ENCODE data around the gene INPP5E.
"Not testable (repeated sequence)": the region's sequence is repeated elsewhere in the genome, so short reads cannot be mapped to it uniquely, and the experiment has no call there.

INPP5E gene

DNA sequence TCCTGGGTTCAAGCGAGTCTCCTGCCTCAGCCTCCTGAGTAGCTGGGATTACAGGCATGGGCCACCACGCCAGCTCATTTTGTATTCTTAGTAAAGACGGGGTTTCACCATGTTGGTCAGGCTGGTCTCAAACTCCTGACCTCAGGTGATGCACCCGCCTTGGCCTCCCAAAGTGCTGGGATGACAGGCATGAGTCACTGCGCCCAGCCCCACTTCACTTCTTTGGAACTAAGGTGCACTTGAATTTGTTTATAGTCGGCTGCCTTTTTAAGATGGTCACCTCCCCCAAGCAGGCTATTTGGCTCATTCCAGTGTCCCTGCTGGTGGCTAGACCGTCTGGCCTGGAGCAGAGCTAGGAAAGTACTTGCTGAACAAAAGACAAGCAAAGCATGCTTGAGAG, 14.3 kb downstream of the INPP5E start:
- DNase-seq, result not testable (repeated sequence)

DNA sequence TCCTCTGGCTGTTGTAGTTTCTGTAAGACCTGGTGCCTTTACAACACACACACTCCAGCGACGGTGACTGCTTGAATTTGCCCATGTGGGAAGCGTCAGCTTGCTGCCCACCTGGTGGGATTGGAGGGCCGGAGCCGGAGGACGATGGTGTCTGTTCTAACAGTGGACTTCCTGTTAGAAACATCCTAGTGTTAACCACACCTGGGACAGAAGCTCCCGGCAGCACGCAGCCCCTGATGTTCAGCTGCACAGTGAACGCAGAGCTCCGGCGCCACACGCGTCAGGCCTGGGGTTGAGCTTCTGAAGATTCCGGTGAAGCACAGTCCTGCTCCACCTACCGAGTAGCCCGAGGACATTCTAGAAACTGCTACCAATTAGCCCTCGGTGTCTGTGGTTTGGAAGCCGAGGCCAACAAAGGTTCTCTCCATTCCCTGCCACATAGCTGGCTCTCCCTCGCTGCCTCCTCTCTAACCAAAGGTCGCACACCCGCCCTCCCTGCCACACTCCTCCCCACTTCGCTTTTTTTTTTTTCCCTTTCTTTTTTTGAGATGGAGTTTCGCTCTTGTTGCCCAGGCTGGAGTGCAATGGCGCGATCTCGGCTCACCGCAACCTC, 14.8 kb downstream of the INPP5E start:
- no peak for DNase-seq

DNA sequence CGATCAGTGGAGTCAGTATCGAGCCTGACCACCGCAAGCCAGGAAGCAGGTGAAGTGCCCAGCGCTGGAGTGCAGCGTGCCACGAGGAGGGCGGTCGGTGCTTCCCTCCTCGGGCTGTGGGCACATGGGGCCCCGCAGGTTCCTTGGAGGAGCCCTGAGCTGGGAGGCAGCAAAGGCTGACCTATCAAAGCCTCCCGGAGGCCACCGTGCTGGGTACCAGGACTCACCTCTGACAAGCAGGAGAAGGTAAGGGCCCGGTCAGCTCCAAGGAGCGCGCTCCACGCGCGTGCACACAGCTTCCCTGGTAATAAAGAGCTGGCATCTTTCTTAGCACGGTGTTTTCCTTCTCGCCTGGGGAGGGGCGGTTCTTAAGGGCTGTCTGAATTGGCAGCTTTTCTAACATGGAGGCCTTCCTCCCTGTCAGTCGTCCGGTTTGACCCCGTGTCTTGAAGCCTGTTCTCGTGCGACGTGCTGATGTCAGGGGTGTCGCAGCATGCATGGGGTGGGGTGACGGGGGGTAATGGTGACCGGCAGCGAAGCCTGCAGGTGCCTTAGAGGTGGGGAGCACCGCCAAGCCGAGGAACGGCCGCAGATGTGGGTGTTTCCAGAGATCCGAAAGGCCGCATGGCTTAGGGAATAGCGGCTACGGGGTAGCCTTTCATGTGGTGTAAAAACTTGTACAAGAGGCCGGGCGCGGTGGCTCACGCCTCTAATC, 16.1 kb downstream of the INPP5E start:
- no peak for DNase-seq

DNA sequence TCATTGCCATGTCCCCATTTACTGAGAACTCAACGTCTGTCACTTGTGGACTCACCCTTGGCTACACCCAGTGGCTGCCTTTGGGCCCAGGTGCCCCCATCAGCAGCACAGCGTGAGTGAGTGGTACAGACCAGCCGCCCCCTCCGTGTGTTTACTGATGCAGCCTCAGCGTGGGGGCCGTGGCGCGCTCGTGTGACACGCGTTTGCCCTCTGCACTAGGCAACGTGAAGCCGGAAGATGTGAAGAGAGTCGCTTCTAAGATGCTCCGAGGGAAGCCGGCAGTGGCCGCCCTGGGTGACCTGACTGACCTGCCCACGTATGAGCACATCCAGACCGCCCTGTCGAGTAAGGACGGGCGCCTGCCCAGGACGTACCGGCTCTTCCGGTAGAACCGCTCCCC, 16.8 kb downstream of the INPP5E start:
- no peak for DNase-seq

- no peak for DNase-seq
Observed at GRCh38 chr9:136421791-136422190, 17.9 kb downstream of the INPP5E start.

DNA sequence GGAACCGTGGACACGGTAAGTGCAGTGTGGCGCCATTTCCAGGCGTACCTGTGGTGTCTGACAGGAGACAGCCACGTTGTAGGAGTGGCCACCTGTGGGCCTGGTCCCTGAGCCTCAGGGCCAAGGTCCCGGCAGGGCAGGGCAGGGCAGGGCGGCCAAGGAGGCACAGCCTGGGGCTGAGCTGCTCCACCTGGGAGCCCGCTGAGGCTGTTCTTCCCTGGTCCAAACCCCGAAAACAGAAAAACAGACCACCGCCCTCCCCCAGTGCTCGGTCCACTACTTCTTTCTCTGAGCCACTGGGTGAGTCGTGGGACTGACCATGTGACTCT, 20.6 kb downstream of the INPP5E start:
- no peak for DNase-seq

GRCh38 chr9:136418182-136419091, 21.2 kb downstream of the INPP5E start:
- DNase-seq, result no peak

DNA sequence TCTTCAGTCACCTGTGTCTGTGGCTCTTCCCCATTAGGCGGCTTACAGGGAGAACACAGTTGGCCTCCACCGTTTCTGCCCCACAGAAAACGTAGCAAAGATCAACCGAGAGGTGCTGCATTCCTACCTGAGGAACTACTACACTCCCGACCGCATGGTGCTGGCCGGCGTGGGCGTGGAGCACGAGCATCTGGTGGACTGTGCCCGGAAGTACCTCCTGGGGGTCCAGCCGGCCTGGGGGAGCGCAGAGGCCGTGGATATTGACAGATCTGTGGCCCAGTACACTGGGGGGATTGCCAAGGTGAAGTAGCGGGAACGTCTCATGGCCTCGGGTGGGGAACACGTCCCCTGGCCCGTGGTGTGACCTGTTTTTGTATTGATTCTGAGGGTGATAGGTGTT, 22.7 kb downstream of the INPP5E start:
- DNase-seq, result no peak

DNA sequence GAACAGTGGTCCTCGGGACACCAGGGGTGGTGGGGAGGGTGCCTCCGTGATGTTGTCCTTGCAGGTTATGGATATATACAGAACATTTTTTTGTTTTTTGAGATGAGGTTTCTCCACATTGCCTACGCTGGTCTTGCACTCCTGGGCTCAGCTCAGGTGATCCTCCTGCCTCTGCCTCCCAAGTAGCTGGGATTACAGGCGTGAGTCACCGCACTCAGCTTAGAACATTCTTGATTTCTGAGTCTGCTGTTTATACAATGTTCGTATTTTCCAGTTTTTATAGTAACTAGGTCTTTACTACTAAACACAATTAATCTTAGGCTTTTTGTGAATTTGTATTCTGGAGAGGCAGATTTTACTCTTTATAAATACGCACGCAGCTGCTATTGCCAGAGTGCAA, 23.2 kb downstream of the INPP5E start:
- no peak for DNase-seq

- no peak for DNase-seq
Observed at GRCh38 chr9:136412962-136413361, 26.7 kb downstream of the INPP5E start.

DNA sequence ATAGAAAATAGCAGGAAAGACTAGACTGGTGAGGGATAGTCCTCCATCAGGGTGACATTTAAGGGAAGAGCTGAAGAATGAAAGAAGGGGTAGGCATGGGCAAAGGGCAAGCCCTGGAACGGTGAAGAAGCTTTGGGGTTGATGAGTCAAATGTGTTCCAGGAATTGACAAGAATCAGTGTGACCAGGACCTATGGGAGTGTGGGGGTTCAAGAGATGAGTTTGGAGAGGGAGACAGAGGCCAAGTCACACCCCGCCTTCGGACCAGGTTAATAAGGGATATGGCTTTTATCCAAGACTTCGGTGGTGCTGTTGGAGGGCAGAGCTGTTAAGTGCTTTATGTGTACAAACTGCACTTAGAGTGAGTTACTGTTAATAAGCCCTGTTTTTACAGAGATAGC, 28.3 kb downstream of the INPP5E start:
- no peak for DNase-seq

DNA sequence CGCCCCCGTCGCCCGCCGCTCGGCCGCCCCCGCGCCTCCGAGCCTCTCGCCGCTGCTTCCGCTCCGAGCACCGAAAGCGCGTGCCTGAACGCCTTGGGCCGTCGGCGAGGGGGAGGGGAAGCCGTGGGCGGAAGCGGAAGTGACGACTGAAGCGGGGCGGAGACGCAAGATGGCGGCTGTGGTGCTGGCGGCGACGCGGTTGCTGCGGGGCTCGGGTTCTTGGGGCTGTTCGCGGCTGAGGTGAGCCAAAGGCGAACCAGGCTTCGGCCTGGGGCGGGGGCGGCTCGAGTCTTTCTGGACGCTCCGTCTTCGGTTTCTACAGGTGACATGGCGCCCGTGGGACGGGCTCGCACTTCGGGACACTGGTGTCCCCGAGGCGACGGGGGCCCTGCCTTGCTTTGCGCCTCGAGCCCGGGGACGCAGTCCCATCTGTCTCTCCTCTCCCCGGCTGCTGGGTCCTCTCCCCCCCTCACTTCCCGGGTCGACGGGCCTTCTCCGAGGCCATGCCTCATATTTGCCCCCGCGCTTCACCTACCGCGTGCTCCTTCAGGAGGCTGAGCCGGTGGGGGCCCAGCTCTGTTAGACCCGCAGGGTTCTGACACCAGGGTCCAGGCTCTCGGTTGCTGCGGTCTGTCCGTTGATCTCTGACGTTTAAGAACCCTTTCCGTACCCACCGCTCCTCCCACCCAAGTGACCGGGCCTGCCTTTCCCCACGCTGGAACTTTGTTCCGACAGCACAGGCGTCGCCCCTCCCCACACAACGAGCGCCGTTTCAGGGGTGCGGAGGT, 29.0 kb downstream of the INPP5E start, which contains the start of the genes ENTR1 and PMPCA:
ENTR1 (minus strand) TSS at position 115 of the 788 bp plus-strand sequence. CDS start 217 bp downstream, outside the sequence.
PMPCA (plus strand) TSS at position 159 of the 788 bp plus-strand sequence; CDS start at position 170, 11 bp downstream.
- DNase-seq, result peak; percentile 91

GRCh38 chr9:136409557-136410455, 29.8 kb downstream of the INPP5E start:
- DNase-seq, result peak; percentile 59

GRCh38 chr9:136407911-136408310, 31.7 kb downstream of the INPP5E start:
- no peak for DNase-seq

DNA sequence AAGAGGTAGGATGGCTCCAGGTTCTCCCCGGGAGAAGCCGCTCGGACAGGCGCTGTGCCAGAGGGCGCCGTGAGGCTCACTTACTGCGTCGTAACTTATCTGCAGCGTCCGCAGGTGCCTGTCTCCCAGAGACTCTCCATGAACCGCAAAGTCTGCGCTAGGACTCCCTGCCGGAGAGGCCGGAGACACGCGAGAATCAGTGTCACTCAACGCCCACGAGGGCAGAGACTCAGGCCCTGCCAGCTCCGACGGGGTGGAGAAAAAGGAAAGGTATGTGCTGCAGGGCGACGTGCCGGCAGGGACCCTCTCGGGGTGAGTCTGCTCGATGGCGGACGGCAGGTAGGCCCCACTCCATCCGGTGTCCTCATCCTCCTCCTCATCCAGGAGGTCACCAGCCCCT, 32.6 kb downstream of the INPP5E start:
- DNase-seq, result not testable (repeated sequence)

GRCh38 chr9:136405904-136406303, 33.7 kb downstream of the INPP5E start:
- DNase-seq, result not testable (repeated sequence)

GRCh38 chr9:136405481-136405880, 34.2 kb downstream of the INPP5E start:
- no peak for DNase-seq

- no peak for DNase-seq
Observed at GRCh38 chr9:136404801-136405136, 34.9 kb downstream of the INPP5E start.

DNA sequence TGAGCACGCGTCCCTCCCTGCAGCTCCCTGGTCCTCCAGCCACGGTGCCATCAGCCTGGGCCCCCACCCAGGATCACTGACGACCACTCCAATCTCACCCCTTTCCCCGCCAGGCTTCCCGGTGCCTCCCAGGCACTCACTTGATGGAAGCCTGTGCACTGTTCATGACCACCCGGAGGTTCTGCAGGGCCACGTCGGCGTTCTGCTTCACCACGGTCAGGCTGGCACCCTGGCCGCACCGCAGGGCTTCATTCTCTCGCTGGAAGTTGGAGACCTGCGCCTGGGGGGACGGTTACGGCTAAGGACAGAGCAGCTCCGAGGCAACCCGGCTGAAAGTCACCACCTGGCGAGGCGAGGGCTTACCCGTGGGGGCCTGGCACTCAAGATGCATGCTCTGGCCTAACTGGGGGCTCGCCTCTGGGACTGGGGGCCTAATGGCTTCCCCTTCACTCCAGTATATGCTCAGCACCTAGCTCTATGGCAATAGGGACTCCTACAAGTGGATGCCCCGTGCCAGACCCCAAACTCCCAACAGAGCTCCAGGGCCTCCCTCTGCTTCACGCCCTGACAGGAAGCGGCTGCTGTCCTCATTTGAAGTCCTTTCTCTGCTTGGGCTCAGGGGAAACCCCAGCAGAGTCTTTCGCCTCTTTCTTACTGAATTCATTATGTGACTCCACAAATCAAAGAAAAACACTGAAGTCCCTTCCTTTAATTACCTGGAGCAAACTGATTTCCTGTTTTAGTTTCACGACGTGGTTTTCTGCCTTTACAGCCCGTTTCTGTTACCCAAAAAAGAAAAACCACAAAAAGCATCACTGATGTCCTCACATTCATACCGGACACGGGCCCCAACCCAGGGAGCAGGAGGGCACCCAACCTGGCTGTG, 35.5 kb downstream of the INPP5E start:
- DNase-seq, result no peak

DNA sequence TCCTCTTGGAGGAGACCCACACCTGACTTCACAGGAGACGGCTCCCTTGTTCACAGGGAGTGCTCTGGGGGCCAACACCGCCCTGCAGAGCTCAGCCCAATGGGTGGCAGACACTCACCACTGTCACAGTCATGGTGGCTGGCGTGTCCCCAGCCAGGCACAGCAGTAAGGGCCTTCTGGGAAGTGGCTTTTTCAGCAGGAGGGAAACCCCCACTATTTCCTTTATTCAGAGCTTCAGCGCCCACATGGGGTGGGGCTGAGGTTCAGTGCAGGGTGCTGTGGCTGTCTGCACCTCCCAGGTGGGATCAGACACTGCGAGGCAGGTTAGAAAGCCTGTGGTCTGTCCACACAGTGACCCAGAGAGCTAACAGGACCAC, 36.1 kb downstream of the INPP5E start:
- no peak for DNase-seq

DNA sequence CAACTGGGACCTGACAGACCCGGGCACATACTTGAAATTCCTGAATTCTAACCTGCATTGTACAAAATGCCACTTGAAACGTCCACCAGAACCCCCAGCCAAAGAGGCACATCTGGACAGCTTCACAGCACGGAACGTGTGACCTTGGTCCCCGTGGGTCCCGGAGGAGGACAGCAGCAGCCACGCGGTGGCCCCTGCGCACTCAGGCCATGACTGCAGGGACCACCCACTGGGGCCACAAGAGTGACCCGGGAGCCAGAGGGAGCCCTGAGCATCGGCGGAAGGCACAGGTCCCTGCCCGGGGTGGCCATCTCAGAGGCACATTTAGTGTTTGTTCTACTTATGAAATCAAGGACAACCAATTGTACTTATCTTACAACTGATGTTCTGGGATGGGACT, 37.6 kb downstream of the INPP5E start:
- no peak for DNase-seq

Measured in retina (tissue), 1 donor.